ENCODE results near the gene EPAS1.

Gene EPAS1

DNA sequence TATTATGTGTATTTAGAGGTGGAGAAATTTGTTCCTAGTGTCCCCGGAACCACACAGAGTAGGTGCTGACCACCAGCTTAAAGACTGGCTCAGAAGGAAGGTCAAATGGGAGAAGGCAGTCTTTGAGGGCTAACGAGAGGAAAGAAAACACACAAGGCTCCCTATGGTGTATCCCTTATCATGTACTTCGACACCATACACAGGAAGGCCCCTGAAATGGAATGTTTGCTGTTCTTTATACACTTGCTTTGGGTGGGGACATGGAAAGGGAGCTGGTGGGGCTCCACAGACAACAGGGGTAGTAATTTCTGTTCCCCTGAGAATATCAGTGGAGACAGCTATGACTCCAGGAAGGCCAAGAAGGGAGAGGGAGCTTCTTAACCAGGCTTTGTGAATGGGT is 6.0 kb downstream of the EPAS1 start:
- no peak for DNase-seq

GRCh38 chr2:46303822-46304221 is 6.6 kb downstream of the EPAS1 start:
- no peak for DNase-seq

DNA sequence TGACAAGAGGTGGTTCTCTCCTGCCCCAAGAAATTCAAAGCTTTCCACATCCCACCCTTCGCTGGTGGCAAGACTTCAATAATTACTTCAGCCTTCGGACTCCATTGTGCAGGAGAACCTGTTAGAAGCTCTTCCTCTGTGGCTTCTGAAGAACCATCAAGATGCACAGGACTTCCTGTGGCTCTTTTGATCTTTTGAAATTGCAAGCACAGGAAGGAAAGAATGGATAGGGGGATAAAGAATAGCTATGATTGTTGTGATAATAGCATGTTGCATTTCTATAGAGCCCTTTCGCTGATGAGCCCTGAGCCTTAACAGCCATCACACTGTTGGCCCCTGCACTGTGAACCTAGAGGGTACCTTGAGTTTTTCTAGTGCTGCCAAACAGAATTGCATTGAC is 7.4 kb downstream of the EPAS1 start:
- DNase-seq: no peak

DNA sequence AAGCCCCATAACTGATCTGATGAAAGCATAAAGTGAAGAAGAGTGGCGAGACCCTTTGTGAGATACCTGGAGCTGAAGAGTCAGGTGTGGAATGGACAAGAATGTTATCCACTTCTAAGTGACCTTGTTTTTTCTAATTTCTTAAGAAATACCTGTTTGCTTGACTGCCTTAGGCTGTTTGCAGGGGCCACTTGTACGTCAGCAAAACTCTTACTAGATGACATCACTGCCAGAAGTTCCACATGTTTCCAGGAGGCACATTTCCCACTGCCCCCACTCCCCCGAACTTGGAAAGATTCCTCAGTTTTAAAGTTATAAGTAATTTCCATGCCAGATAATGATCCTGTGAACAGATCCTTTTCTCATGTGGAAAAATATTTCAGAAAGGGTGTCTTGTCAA is 8.0 kb downstream of the EPAS1 start:
- no peak for DNase-seq

DNA sequence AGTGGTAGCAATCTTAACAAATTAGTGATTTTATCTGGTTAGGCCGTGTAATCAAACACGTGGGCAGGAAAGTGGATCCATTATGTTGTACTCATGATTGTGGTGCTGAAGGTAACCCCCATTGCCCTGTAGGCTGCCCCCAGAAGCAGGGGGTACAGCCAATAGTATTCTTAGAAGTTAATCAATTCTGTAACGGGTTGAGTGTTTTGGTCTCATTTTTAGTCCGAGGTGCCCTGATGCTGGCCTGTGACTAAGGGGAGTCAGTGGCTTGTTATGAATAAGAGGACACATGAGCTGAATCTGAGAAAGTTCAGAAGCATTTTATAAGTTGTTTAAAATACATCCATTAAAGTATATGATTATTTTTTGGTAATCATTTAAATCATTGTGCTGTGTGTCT is 8.6 kb downstream of the EPAS1 start:
- DNase-seq: no peak

DNA sequence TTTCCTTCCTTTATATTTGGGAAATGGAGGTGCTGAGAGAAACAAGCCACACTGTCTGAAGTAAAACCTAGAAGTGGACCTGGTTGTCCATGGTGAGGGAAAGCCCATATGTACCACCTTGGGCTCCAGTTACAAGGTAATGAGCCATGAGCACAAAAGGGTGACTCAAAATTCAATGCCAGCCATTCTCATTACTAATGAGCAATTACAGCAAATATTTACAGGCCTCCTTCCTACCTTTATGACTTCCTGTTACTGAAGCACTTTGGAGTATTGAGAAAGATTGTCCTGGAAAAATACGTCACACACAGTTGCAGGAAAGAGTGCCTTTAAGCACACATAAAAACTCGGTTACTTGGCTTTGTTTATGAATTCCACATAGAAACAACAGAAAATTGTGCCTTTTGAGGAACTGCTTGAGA is 9.1 kb downstream of the EPAS1 start:
- no peak for DNase-seq

- no peak for DNase-seq
Observed at GRCh38 chr2:46306988-46307655, 9.9 kb downstream of the EPAS1 start.

DNA sequence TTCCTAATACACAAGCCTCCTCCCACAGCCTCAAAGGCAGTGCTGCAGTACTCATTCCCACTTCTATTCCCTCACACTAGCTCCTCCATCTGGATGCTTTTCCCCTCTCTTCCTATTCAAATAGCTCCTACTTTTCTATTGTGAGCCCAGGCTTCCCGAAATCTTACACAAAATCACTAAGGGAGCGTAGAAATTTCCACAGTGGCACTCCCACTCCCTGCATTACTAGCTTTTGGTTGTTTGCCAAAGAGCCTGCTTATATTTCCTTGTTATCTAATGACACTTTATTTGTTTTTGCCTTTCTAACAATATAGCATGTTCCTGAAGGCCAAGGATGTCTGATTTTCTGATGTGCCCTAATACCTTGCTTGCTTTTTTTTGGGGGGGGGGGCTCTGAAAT is 10.9 kb downstream of the EPAS1 start:
- DNase-seq: no peak

DNA sequence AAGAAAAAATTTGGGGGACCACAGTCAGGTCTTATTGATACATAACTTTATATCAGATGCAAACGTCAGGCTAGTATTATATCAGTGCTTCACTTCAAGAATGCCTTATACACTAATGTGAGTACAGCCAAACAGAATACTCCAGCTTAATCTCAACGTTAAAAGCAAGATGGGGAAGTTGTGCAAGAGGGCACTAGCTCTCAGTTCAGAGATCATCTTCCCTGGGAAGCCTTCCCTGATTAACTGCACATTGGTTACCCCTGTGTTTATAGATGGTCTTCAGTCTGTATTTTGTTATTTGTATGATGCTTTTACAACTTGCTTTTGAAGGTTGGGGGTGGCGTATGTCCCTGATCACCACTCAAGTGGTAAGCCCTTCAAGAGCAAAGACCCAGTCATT is 11.4 kb downstream of the EPAS1 start:
- no peak for DNase-seq

DNA sequence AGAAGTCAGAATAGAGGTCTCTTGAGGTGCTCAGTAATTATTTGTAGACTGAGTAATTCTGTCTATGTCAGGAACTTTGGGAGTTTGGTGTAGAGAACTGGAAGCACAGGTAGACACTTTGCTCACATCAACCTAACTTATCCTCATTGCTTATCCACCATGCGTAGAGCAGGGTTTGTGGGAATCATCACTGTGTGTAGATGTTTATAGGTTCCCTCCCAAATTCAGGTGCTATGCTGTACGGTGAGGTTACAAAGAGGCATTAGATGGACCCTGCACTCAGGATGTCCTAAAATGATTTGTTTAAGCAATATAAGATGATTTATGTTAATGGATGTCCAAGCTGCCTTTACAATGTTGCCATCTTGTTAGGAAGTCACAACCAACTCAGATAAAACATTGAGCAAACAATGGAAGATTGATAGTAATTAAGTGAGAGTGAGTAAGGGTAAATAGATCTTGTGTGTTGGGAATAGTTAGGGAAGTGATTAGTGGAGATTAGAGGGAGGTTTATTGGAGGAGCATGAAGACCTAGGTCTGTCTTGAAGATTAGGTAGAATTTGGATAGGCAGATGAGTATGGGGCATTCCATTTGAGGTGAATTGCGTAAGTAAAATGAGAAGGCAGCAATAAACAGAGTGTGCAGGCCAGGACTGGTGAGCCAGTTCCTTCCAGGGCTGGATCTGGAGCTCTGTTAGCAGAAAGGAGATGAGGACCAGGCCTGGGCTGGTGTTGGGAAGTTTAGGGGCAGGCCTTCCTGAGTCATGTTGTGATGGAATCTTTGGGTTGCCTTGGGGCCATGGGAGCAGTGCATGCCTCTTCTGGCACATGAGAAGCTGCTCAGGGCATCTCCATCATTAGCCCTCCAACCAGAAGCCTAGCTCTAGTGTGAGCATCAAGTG is 12.1 kb downstream of the EPAS1 start:
- DNase-seq: no peak

- no peak for DNase-seq
Observed at GRCh38 chr2:46310446-46310845, 13.2 kb downstream of the EPAS1 start.

DNA sequence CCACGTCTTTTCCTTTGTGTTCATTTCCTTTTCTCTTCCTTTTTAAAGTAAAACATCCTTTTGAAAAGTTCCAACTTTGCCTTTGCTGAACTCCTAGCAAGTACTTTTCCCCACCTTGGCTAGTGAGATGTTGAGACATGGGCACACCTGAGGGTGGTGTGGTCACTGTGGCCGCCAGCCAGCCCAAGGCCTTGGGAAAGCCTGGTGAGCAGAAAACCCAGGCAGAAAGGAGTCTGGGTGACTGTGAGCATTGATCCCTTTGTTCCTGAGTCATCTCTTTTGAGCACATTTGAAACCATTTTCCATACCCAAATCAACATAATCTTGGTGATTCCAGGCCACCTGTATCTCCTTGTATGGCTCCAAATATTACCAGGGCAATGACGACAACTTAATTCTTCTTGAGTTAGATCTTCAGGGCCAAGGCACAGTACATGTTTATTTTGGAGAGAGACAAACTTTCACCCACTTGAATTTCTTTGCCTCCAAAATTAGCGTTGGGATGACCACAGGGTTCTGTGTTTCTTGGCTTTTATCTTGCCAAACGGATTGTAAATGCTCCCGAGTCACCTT is 14.5 kb downstream of the EPAS1 start:
- no peak for DNase-seq

- DNase-seq: no peak
Observed at GRCh38 chr2:46313063-46313462, 15.9 kb downstream of the EPAS1 start.

DNA sequence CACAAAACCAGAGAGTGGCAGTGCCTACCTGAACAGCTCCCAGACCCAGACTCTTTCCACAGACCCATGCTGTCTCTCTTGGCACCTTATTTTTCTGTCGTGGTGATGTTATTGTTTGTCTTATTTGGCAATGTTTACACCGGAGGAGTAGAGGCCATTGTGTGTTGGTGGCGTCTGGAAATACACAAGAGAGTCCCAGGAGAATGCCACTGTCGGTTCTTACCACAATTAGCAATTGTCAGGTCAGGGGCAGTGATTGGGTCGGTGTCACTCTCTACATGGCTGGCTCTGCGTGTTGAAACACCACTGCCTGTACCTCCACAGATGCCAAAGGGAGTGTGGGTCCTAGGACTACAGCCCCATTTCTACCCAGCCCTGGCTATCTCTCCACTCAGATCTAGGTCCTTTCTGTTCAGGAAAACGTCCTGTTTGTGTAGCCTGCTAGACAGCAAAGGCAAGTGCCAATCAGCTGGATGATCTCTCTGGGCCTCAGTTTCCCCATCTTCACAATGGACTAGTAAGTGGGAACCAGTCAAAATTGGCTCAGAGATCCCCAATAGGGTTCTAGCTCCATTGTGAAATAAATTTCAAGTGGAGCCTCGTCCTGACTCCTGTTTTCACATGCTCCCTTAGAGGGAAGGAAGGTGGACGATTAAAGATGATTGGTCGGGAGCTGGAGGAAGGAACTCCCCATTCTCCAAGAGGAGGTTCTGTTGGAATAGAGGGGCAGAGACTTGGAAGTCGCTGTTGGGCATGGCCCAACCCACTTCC is 17.0 kb downstream of the EPAS1 start:
- no peak for DNase-seq

DNA sequence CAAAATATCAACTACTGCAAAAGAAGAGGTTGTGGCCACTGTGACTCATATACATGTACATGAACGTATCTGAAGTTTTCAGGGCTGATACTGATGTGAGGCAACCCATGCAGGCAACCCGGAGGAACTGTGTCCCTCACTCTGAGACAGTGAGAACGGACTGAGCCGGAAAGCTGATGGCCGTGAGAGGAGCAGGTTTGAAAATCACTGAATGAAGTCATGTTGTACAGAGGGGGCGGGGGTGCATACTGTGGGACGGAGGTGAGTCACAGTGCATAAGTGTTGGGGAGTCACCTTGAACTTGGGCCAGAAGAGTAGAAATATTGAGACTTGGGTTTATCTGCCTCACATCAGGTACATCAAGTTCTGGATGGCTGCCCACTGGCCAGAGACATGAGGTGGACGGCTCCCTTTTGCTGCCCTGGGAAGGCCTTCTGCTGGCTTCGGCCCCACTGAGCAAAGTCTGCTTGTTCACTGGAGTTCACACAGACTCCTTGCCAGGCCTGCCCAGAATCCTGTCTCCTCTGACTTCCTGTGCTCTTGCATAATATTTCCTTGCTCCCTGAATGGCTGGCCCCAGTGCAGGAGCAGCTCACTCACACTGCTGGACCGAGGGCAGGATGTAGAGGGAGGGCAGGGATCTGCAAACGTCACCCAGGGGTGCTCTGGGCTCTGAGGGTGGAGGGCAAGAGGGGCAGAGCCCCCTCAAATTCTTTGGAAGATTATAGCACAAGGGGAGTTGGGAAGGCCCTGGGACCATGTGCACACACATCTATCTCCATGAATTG is 18.1 kb downstream of the EPAS1 start:
- peak; percentile 22 for DNase-seq

- no peak for DNase-seq
Observed at GRCh38 chr2:46317094-46317486, 19.9 kb downstream of the EPAS1 start.

DNA sequence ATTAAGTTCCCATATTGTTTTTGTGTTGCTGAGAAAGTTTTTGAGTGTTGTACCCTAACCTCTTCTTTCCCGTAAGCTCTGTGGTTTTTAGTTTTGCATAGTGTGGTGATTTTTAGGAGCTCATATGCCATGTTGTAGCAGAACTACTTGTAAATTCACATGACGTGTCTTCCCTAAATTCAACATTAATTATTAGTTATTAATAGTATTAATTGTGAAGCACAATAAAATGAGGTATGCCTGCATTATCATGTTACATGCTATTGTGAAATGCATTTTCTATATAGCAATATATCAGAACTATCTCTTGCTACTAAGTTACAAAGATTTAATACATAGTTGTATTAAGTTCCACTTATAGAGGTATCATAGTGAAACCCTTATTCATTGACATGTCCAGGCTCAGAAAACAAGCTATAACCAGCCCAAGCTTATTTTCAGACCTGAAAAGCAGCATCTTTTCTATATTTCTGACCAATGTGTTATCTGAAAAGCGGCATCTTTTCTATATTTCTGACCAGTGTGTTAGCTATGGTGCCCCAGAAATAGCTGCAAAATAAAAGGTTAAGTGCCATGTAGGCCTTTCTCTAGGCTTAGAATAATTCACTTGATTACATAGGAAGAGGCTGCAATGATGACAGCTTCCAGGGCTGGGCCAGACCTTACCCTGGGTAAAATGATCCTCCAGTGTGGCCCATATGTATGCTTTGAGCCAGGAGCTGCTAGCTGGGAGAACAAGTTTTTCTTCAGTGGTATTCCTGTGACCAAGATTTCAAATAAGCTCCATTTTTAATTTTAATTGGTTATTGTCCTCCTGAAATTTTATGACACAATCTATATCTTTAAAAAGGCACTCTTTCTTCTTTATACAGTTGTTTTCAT is 21.6 kb downstream of the EPAS1 start:
- DNase-seq: no peak

DNA sequence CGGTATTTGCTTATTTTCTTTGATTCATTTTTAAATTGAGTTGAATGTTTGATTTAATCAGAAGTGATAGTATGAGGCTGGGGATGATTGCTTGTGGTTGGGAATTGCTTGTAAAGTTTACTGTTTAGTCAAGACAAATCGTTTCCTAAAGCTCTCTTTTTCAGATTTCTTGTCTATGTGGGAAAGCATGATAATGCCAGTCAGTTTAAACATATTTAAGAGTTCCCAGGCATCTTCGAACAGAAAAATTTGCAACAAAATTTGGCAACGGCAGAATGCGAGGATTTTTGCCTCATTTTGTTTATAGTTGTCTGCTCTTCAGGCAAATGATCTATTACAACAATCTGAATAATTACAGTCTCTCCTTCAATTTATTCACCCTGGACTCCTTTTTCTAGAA is 22.5 kb downstream of the EPAS1 start:
- no peak for DNase-seq

- DNase-seq: no peak
Observed at GRCh38 chr2:46320141-46320567, 22.9 kb downstream of the EPAS1 start.

DNA sequence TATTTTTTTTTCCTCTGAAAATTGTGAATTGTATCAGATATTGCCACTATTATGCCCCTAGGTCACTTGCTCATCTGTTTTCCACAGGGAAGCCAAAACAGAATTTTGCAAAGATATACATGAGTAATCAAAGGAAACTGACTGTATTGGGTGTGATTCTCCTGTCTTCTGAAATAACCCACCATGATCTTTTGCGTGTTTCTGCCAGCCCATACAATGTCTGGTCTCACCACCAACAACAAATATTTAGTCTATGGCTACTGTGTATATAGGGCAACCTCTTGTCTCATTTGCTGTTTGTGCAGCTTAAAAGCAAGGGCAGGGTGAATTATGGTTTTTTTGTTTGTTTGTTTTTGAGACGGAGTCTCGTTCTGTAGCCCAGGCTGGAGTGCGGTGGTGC is 26.5 kb downstream of the EPAS1 start:
- DNase-seq: no peak

- no peak for DNase-seq
Observed at GRCh38 chr2:46325182-46325928, 28.1 kb downstream of the EPAS1 start.

All from activated CD8-positive, alpha-beta memory T cell treated with anti-CD3 and anti-CD28 coated beads, Interleukin-2, amount 50 U/mL, for 4 hours (primary cell).